HEK293 (cell line): Measurements from ENCODE around the gene PTP4A1.

Source experiments
- CTCF ChIA-PET: fragments of 350-600 bp; formaldehyde crosslinking; extraction: SDS; loops from one replicate; lab custom pipeline; 2021; ENCODE audit warnings: antibody characterized with exemption; lab: Yijun Ruan, JAX
- POLR2A ChIA-PET: fragments of 300-600 bp; formaldehyde crosslinking; extraction: SDS; loops from one replicate; lab custom pipeline; 2020; ENCODE audit warnings: antibody characterized with exemption, inconsistent platforms; lab: Yijun Ruan, JAX
- H3K27ac ChIP-seq: fragments of 200-500 bp; sonication (Bioruptor generic); 2 replicates; pipeline ENCODE4 v1.5.1; 2014; ENCODE audit warnings: low read depth, low read length, control low read depth, inconsistent platforms; ENCODE audit errors: extremely low read depth
- H3K36me3 ChIP-seq, 2 experiments: fragments of 200-500 bp in 1 of 2; sonication (Bioruptor generic) in 1 of 2; 1 replicate in 1 of 2; 2 replicates in 1 of 2; pipeline ENCODE4 v1.5.1; 2014 to 2017; ENCODE audit warnings: inconsistent platforms in 2 of 2, low read length in 2 of 2; ENCODE audit not compliant: control insufficient read depth in 2 of 2, insufficient read depth in 1 of 2
- H3K4me1 ChIP-seq: fragments of 200-500 bp; sonication (Bioruptor generic); 2 replicates; pipeline ENCODE4 v1.5.1; 2014; ENCODE audit warnings: mild to moderate bottlenecking, low read length, inconsistent platforms; ENCODE audit not compliant: control insufficient read depth, insufficient read depth
- H3K4me3 ChIP-seq: 2 replicates; pipeline ENCODE4 v1.5.1; 2011; ENCODE audit warnings: low read depth, mild to moderate bottlenecking, control low read depth, low read length, moderate library complexity
- H3K9me3 ChIP-seq: fragments of 200-500 bp; sonication (Bioruptor generic); 2 replicates; pipeline ENCODE4 v1.5.1; 2014; ENCODE audit warnings: low read depth, low read length, inconsistent platforms; ENCODE audit not compliant: control insufficient read depth, insufficient read depth
- BCL6B ChIP-seq: fragments of 450-650 bp; formaldehyde crosslinking; IDR thresholded peaks from 2 replicates; pipeline ENCODE4 v1.5.1; 2017; ENCODE audit warnings: missing biosample characterization, missing genetic modification characterization
- FEZF1 ChIP-seq: fragments of 450-650 bp; formaldehyde crosslinking; IDR thresholded peaks from 2 replicates; pipeline ENCODE4 v1.5.1; 2016; ENCODE audit warnings: missing biosample characterization, missing genetic modification characterization
- KLF1 ChIP-seq: fragments of 450-650 bp; formaldehyde crosslinking; IDR thresholded peaks from 2 replicates; pipeline ENCODE4 v1.5.1; 2016; ENCODE audit warnings: missing biosample characterization, missing genetic modification characterization
- TRIM28 ChIP-seq: IDR thresholded peaks from 2 replicates; pipeline ENCODE4 v1.6.1; 2011; ENCODE audit warnings: low read length, control low read depth, borderline replicate concordance
- TSHZ1 ChIP-seq: fragments of 450-650 bp; formaldehyde crosslinking; IDR thresholded peaks from 2 replicates; pipeline ENCODE4 v1.5.1; 2016; ENCODE audit warnings: missing biosample characterization, missing genetic modification characterization, borderline replicate concordance
- YY2 ChIP-seq: fragments of 450-650 bp; formaldehyde crosslinking; IDR thresholded peaks from 2 replicates; pipeline ENCODE4 v1.5.1; 2016; ENCODE audit warnings: missing biosample characterization, missing genetic modification characterization
- ZBTB6 ChIP-seq: fragments of 450-650 bp; formaldehyde crosslinking; IDR thresholded peaks from 2 replicates; pipeline ENCODE4 v1.5.1; 2017; ENCODE audit warnings: missing biosample characterization, missing genetic modification characterization
- ZFP69B ChIP-seq: fragments of 450-650 bp; formaldehyde crosslinking; IDR thresholded peaks from 2 replicates; pipeline ENCODE4 v1.5.1; 2016; ENCODE audit warnings: missing biosample characterization, missing genetic modification characterization
- ZNF19 ChIP-seq: fragments of 450-650 bp; formaldehyde crosslinking; IDR thresholded peaks from 2 replicates; pipeline ENCODE4; 2016; ENCODE audit warnings: missing biosample characterization, missing genetic modification characterization, low read depth
- ZNF239 ChIP-seq: fragments of 450-650 bp; formaldehyde crosslinking; IDR thresholded peaks from 2 replicates; pipeline ENCODE4 v1.5.1; 2016; ENCODE audit warnings: missing biosample characterization, missing genetic modification characterization
- ZNF24 ChIP-seq: fragments of 450-650 bp; formaldehyde crosslinking; IDR thresholded peaks from 2 replicates; pipeline ENCODE4 v1.5.1; 2016; ENCODE audit warnings: missing biosample characterization, missing genetic modification characterization
- ZNF394 ChIP-seq: fragments of 450-650 bp; formaldehyde crosslinking; IDR thresholded peaks from 2 replicates; pipeline ENCODE4 v1.5.1; 2016; ENCODE audit warnings: missing biosample characterization, missing genetic modification characterization, mild to moderate bottlenecking, moderate library complexity, borderline replicate concordance
- ZNF510 ChIP-seq: fragments of 450-650 bp; formaldehyde crosslinking; IDR thresholded peaks from 2 replicates; pipeline ENCODE4 v1.5.1; 2018; ENCODE audit warnings: mild to moderate bottlenecking, missing genetic modification characterization, missing biosample characterization; ENCODE audit not compliant: insufficient replicate concordance
- ZNF561 ChIP-seq: fragments of 450-650 bp; IDR thresholded peaks from 2 replicates; pipeline ENCODE4 v1.5.1; 2018; ENCODE audit warnings: missing biosample characterization, missing genetic modification characterization, borderline replicate concordance
- ZNF596 ChIP-seq: fragments of 450-650 bp; IDR thresholded peaks from 2 replicates; pipeline ENCODE4 v1.5.0; 2018; ENCODE audit warnings: missing biosample characterization, mild to moderate bottlenecking, missing genetic modification characterization, moderate library complexity
- ZNF785 ChIP-seq: fragments of 450-650 bp; formaldehyde crosslinking; IDR thresholded peaks from 2 replicates; pipeline ENCODE4 v1.5.1; 2016; ENCODE audit warnings: missing biosample characterization, missing genetic modification characterization
- TF ChIP-seq, protein P1 (sequence below): fragments of 450-650 bp; formaldehyde crosslinking; IDR thresholded peaks from 2 replicates; pipeline ENCODE4 v1.5.1; 2016; ENCODE audit warnings: missing biosample characterization, missing genetic modification characterization, borderline replicate concordance
- TF ChIP-seq, protein P2 (sequence below): sonication (generic); formaldehyde crosslinking; IDR thresholded peaks from 2 replicates; pipeline ENCODE4 v1.8.1; 2022; ENCODE audit warnings: mild to moderate bottlenecking, moderate library complexity, missing genetic modification reagents
- TF ChIP-seq, protein P3 (sequence below): fragments of 450-650 bp; formaldehyde crosslinking; IDR thresholded peaks from 2 replicates; pipeline ENCODE4 v1.5.1; 2016; ENCODE audit warnings: missing biosample characterization, missing genetic modification characterization

The PTP4A1 gene

GRCh38 chr6:63560801-63561287 is 11.4 kb upstream of the PTP4A1 start (continued):
- TF ChIP-seq, protein P1, sequence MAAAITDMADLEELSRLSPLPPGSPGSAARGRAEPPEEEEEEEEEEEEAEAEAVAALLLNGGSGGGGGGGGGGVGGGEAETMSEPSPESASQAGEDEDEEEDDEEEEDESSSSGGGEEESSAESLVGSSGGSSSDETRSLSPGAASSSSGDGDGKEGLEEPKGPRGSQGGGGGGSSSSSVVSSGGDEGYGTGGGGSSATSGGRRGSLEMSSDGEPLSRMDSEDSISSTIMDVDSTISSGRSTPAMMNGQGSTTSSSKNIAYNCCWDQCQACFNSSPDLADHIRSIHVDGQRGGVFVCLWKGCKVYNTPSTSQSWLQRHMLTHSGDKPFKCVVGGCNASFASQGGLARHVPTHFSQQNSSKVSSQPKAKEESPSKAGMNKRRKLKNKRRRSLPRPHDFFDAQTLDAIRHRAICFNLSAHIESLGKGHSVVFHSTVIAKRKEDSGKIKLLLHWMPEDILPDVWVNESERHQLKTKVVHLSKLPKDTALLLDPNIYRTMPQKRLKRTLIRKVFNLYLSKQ, result no peak
- TF ChIP-seq BCL6B (tag by site-specific recombination) (no peak), ZNF394 (tag by site-specific recombination) (no peak), ZNF239 (tag by site-specific recombination) (no peak), ZNF785 (tag by site-specific recombination) (no peak), ZNF561 (tag by site-specific recombination) (no peak), TRIM28 (no peak), ZNF24 (tag by site-specific recombination) (no peak), ZFP69B (no peak), FEZF1 (tag by site-specific recombination) (no peak), TSHZ1 (tag by site-specific recombination) (no peak), ZNF19 (tag by site-specific recombination) (no peak), YY2 (tag by site-specific recombination) (no peak), ZBTB6 (tag by site-specific recombination) (no peak)
- TF ChIP-seq, protein P2, sequence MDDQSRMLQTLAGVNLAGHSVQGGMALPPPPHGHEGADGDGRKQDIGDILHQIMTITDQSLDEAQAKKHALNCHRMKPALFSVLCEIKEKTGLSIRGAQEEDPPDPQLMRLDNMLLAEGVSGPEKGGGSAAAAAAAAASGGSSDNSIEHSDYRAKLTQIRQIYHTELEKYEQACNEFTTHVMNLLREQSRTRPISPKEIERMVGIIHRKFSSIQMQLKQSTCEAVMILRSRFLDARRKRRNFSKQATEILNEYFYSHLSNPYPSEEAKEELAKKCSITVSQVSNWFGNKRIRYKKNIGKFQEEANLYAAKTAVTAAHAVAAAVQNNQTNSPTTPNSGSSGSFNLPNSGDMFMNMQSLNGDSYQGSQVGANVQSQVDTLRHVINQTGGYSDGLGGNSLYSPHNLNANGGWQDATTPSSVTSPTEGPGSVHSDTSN (CRISPR knock-in tag), result no peak
- TF ChIP-seq, protein P3, sequence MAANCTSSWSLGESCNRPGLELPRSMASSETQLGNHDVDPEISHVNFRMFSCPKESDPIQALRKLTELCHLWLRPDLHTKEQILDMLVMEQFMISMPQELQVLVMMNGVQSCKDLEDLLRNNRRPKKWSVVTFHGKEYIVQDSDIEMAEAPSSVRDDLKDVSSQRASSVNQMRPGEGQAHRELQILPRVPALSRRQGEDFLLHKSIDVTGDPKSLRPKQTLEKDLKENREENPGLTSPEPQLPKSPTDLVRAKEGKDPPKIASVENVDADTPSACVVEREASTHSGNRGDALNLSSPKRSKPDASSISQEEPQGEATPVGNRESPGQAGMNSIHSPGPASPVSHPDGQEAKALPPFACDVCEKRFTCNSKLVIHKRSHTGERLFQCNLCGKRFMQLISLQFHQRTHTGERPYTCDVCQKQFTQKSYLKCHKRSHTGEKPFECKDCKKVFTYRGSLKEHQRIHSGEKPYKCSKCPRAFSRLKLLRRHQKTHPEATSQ (tag by site-specific recombination), result no peak

DNA sequence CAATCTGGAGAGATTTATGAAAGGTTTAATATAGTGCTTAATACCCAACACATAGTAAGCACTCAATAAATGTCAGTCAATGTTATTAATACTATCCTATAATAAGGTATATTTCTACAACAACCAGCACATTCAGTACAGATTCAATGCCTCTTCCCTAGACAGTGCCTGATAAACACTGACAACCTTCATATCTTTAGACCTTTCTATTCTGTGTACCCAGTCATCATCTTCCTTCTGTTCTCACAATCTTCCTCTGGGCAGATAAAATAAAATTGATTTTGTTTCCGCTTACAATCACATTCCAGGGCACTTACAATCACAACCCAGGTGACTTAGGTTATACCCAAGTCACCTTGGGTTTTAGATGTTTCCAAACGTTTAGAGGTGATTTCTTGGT is 11.0 kb upstream of the PTP4A1 start:
- no peaks in the 10 kb centered on the region for H3K36me3 ChIP-seq
- POLR2A ChIA-PET, result interaction anchor here (1.4 kb wide), 1 partner anchor 74 kb away, joined by 3 read pairs; the partner anchor contains the start of gene PHF3
- H3K27ac ChIP-seq, result no peak overlapping the region
- no peaks in the 10 kb centered on the region for H3K4me1 ChIP-seq
- no peaks in the 10 kb centered on the region for H3K9me3 ChIP-seq
- no peak overlapping the region for H3K4me3 ChIP-seq
- CTCF ChIA-PET, result no interaction called here
- TF ChIP-seq ZNF510 (tag by site-specific recombination) (no peak), ZNF596 (tag by site-specific recombination) (no peak), KLF1 (no peak)
- TF ChIP-seq, all 188 proteins: peak for 0
